Peyer's patch (tissue), 4 donors: ENCODE data around the gene NCK2. TPM values are rescaled to one million over a fixed set of nuclear protein-coding genes. Genes with fewer than 3 reads are reported as not detected.

ENCODE experiments used
- DNase-seq, 3 donors: peaks; one replicate each; pipeline ENCODE4 v3.0.0-alpha.2; 2017 to 2019
- H3K27ac ChIP-seq, 4 donors: fragments of 200-600 bp; sonication (generic); one replicate each; pipeline ENCODE4 v1.5.1; 2016 to 2019
- H3K27me3 ChIP-seq, 2 donors: fragments of 200-600 bp; sonication (generic); one replicate each; pipeline ENCODE4 v1.5.1; 2019
- H3K36me3 ChIP-seq, 3 donors: fragments of 200-600 bp; sonication (generic); one replicate each; pipeline ENCODE4 v1.5.1; 2016 to 2019
- H3K4me1 ChIP-seq, 4 donors: fragments of 200-600 bp; sonication (generic); one replicate each; pipeline ENCODE4 v1.5.1; 2016 to 2019
- H3K4me3 ChIP-seq, 4 donors: fragments of 200-600 bp; sonication (generic); 1 replicate in 3 of 4; 2 replicates in 1 of 4; pipeline ENCODE4 v1.5.1; 2016 to 2019; ENCODE audit warnings: mild to moderate bottlenecking in 1 of 4
- H3K9me3 ChIP-seq, 4 donors: fragments of 200-600 bp; sonication (generic); one replicate each; pipeline ENCODE4 v1.5.1; 2016 to 2019; ENCODE audit warnings: mild to moderate bottlenecking in 1 of 4
- POLR2A ChIP-seq, 2 donors: fragments of 450-650 bp; IDR thresholded peaks; one replicate each; pipeline ENCODE4 v1.5.1; 2017; ENCODE audit warnings: antibody characterized with exemption in 2 of 2, mild to moderate bottlenecking in 2 of 2, moderate library complexity in 2 of 2
- total RNA-seq, 4 donors: library from RNA; depleted of rRNA; stranded (reverse); fragments of >200 nt; gene quantifications; one replicate each; pipeline ENCODE4 v1.1.0, GENCODE V29; 2016
- TF ChIP-seq, protein P1 (sequence below), 6 experiments: fragments of 450-650 bp in 4 of 6; fragments of 200-600 bp in 2 of 6; sonication (generic) in 1 of 6; IDR thresholded peaks; one replicate each; pipeline ENCODE4 v1.5.1; 2017 to 2019; ENCODE audit warnings: antibody characterized with exemption in 6 of 6, mild to moderate bottlenecking in 3 of 6, moderate library complexity in 1 of 6

NCK2 gene
- total RNA-seq, 4 donors from 2014 or later, result 58.6 to 94.5 (median 85.8) TPM

DNA sequence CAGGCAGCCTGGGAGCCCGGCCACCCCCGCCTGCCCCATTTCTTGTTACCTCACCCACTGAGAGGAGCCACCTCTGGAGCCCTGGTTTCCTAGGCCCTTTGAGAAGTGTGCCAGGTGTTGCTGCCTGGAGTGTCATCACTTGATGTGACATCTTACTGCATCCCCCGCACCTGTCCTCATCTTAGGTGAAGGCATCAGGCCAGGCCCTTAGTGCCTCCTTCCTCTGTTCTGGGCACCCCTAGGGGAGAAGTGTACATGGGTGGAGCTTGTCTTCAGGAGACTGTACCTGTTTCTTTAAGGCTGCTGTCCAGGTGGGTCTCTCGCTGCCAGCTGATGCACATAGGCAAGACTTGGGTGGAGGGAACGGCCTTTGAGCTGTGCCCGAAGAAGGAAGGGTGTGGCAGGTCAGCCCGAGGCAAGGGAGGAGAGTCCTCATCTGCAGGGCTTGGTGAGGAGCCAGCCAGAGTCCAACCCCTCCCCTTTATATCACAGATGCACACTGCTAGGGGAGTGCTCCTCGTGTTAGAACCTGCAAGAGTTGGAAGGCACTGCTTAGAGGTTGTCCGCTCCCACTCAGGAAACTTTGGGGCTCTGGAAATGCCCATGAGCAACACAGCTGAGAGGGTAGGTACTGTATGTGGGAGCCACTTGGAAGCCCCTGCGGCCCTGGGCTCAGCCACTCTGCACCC lies 45.9 kb downstream of the NCK2 start:
- Histone ChIP-seq H3K27ac (peak overlapping the region; percentile 25 to 78 (median 71)), H3K4me1 (peaks cover 10 to 77% (median 31%) of the 10 kb centered on the region in 4 donors), H3K36me3 (no peaks in the 10 kb centered on the region), H3K9me3 (no peaks in the 10 kb centered on the region), H3K4me3 (peak overlapping the region in 2 of 4 donors; percentile 15 to 37), H3K27me3 (no peaks in the 10 kb centered on the region)
- TF ChIP-seq, protein P1, sequence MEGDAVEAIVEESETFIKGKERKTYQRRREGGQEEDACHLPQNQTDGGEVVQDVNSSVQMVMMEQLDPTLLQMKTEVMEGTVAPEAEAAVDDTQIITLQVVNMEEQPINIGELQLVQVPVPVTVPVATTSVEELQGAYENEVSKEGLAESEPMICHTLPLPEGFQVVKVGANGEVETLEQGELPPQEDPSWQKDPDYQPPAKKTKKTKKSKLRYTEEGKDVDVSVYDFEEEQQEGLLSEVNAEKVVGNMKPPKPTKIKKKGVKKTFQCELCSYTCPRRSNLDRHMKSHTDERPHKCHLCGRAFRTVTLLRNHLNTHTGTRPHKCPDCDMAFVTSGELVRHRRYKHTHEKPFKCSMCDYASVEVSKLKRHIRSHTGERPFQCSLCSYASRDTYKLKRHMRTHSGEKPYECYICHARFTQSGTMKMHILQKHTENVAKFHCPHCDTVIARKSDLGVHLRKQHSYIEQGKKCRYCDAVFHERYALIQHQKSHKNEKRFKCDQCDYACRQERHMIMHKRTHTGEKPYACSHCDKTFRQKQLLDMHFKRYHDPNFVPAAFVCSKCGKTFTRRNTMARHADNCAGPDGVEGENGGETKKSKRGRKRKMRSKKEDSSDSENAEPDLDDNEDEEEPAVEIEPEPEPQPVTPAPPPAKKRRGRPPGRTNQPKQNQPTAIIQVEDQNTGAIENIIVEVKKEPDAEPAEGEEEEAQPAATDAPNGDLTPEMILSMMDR (IDR thresholded peaks at IDR 0.05), result no peak
- peak; percentile 38 to 58 for TF ChIP-seq POLR2A (IDR thresholded peaks at IDR 0.05)
- DNase-seq, result peak in 2 of 3 donors; percentile 88 to 89

DNA sequence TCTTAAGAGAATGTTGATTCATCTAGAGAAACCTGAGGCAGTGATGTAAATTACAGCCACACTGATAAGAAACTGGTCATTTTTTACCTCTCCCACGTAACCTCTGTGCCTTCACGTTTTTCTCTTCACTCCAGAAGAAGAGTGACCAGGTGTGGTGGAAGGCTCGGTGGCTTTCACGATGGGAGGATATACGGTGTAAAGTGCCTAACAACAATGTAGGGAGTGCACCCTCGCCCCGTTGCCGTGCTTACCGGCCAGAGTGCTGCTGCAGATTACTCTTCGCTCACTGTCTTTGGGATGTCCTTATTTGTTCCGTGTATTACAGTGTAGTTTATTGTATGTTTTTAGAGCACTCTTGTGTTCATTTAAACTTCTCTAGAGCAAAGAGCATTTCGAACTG lies 46.5 kb downstream of the NCK2 start:
- H3K36me3 ChIP-seq, result no peaks in the 10 kb centered on the region
- H3K4me3 ChIP-seq, result peak overlapping the region in 2 of 4 donors; percentile 15 to 37
- TF ChIP-seq POLR2A (IDR thresholded peaks at IDR 0.05), result no peak
- TF ChIP-seq, protein P1 (IDR thresholded peaks at IDR 0.05), result no peak
- no peaks in the 10 kb centered on the region for H3K9me3 ChIP-seq
- peaks cover 13 to 77% (median 36%) of the 10 kb centered on the region in 4 donors for H3K4me1 ChIP-seq
- no peaks in the 10 kb centered on the region for H3K27me3 ChIP-seq
- DNase-seq, result no peak
- peak overlapping the region; percentile 25 to 78 (median 71) for H3K27ac ChIP-seq

DNA sequence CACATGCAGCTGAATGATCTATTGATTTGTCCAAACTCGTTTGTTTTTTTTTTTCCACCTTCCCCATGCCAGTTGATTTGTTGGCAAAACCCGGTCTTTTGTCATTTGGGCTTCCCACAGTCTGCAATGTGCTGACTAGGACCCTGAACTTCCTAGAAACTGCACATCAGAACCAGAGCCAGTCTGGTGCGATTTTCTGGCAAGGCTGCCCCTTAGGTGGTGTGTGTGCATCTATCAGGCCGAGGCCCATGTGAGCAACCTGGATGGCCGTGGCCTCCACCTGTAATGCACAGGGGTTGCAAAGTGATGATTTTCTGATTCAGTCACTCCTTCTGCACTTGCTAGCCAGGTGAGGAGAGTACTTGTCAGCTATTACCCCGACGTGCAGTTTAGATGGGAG lies 47.8 kb downstream of the NCK2 start:
- Histone ChIP-seq H3K4me3 (no peak overlapping the region), H3K36me3 (no peaks in the 10 kb centered on the region), H3K27me3 (no peaks in the 10 kb centered on the region), H3K27ac (peak overlapping the region in 1 of 4 donors; percentile 78), H3K9me3 (no peaks in the 10 kb centered on the region), H3K4me1 (peaks cover 9 to 80% (median 39%) of the 10 kb centered on the region in 4 donors)
- no peak for DNase-seq
- TF ChIP-seq, protein P1 (IDR thresholded peaks at IDR 0.05), result no peak

DNA sequence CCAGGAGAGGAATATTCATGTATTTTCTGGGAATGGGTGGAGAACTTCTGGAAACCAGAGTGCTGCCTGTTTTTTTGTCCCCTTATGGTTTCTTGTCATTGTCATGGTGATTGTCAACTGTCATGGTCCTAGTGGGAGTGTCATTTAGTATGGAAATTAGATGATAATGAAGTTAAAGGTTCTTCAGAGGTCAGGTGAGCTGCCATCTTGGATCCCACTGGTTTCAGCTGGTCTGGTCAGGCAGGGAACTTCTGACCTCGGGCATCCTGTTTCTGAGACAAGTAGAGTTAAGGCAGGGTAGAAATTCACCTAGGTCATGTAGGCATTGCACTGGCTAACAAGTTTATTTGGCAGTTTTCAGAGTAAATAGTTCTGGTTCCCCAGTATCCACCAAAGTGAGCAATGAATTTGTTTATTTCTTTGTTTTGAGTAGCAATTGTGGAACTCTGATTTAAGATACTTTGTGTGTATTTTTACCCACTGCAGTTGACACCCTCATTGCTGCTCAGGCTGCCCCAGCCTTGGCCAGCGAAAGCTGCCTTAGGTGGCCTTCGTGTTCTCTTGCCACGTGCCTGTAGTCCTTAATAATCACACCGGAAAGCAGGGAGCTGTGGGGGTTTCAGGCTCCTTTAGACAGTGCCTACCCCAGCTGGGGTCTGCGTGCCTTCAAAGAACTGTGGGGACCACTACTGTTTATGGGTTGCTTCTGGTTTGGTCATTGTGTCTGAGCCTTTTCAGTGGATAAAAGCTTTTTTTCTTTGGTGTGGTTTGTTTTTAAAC lies 48.7 kb downstream of the NCK2 start:
- TF ChIP-seq, protein P1 (IDR thresholded peaks at IDR 0.05), result no peak
- TF ChIP-seq POLR2A (IDR thresholded peaks at IDR 0.05), result no peak
- H3K27ac ChIP-seq, result peak overlapping the region in 2 of 4 donors; percentile 6 to 14
- no peaks in the 10 kb centered on the region for H3K36me3 ChIP-seq
- H3K9me3 ChIP-seq, result no peaks in the 10 kb centered on the region
- no peaks in the 10 kb centered on the region for H3K27me3 ChIP-seq
- no peak for DNase-seq
- H3K4me1 ChIP-seq, result peaks cover 9 to 81% (median 37%) of the 10 kb centered on the region in 4 donors
- H3K4me3 ChIP-seq, result no peak overlapping the region

DNA sequence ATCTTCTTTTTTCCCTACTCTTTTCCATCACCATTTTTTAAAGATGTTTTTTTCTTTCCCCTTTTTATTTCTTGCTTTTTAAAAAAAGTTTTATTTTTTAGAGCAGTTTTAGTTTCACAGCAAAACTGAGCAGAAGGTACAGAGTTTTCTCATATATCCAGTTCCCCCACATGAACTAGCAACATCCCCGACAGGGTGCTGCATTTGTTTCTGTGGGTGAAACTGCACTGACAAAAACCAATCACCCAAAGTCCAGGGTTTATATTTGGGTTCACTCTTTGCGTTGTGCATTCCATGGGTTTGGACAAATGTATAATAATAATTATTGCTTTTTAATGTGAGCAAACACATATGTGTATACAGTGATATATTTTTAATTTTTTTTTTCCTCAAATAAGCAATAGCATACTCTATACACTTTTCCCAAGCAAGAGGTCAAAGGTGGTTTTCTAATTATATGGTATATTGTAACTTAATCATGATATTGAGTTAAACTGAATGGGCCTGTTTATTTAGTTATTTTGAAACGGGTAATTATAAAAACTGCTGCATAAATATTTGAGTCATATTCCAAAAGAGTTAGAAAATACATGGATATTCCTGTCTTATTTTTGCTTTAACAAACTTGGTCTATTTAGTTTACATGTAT lies 50.3 kb downstream of the NCK2 start:
- H3K36me3 ChIP-seq, result no peaks in the 10 kb centered on the region
- H3K4me3 ChIP-seq, result no peak overlapping the region
- peak overlapping the region; percentile 33 to 86 (median 67) for H3K27ac ChIP-seq
- H3K27me3 ChIP-seq, result no peaks in the 10 kb centered on the region
- DNase-seq, result no peak
- no peaks in the 10 kb centered on the region for H3K9me3 ChIP-seq
- TF ChIP-seq POLR2A (IDR thresholded peaks at IDR 0.05), result no peak
- TF ChIP-seq, protein P1 (IDR thresholded peaks at IDR 0.05), result no peak
- peaks cover 8 to 81% (median 34%) of the 10 kb centered on the region in 4 donors for H3K4me1 ChIP-seq
